Astrocyte (in vitro differentiated cells and primary cell): ENCODE measurements around the gene SMARCD3.

Experiments used
- EZH2 ChIP-seq: IDR thresholded peaks from 2 replicates; pipeline ENCODE4 v1.6.1; 2012; ENCODE audit warnings: mild to moderate bottlenecking, low read length, inconsistent platforms; ENCODE audit not compliant: insufficient read depth
- TF ChIP-seq, protein P1 (sequence below): IDR thresholded peaks from 2 replicates; pipeline ENCODE4 v1.5.1; 2011; ENCODE audit warnings: low read depth, mild to moderate bottlenecking, inconsistent platforms, low read length, moderate library complexity; ENCODE audit not compliant: insufficient read depth

DNA sequence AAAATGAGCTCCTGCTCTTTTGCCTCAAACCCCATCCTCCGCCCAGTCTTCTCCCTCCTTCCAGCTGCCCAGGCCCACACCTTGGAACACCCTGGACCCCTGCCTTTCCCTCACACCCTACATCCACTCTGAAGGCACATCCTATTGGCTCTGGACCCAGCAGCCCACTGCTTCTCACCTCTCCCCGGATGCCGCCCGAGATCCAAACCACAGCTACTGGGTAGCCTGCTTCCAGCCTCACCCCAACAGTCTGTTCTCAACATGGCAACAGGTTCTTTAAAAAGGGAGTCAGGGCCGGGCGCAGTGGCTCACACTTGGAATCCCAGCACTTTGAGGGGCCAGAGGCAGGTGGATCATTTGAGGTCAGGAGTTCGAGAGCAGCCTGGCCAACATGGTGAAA, 9.5 kb upstream of the SMARCD3 start:
- TF ChIP-seq EZH2: no peak
- TF ChIP-seq, protein P1, sequence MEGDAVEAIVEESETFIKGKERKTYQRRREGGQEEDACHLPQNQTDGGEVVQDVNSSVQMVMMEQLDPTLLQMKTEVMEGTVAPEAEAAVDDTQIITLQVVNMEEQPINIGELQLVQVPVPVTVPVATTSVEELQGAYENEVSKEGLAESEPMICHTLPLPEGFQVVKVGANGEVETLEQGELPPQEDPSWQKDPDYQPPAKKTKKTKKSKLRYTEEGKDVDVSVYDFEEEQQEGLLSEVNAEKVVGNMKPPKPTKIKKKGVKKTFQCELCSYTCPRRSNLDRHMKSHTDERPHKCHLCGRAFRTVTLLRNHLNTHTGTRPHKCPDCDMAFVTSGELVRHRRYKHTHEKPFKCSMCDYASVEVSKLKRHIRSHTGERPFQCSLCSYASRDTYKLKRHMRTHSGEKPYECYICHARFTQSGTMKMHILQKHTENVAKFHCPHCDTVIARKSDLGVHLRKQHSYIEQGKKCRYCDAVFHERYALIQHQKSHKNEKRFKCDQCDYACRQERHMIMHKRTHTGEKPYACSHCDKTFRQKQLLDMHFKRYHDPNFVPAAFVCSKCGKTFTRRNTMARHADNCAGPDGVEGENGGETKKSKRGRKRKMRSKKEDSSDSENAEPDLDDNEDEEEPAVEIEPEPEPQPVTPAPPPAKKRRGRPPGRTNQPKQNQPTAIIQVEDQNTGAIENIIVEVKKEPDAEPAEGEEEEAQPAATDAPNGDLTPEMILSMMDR: no peak
